Endothelial cell of umbilical vein (primary cell): Measurements from ENCODE around the gene PADI1. TPM values are rescaled to one million over a fixed set of nuclear protein-coding genes. Genes with fewer than 3 reads are reported as not detected.

Experiments
- BruUV-seq: library from RNA; stranded (reverse); fragments of 400-500 nt; replicated peaks from 2 replicates; lab custom pipeline; 2021; lab: Mats Ljungman, UMichigan
- CTCF ChIA-PET: fragments of 300-600, 350-600 bp; sonication (Branson Sonifier 250); formaldehyde crosslinking; loops from one replicate; lab custom pipeline; 2021; ENCODE audit warnings: antibody characterized with exemption, inconsistent platforms; lab: Charles Lee
- POLR2A ChIA-PET: fragments of 300-600, 350-600 bp; sonication (Branson Sonifier 250); formaldehyde crosslinking; loops from one replicate; lab custom pipeline; 2021; ENCODE audit warnings: antibody characterized with exemption, inconsistent platforms; lab: Charles Lee
- DNase-seq: peaks from one replicate; pipeline ENCODE4 v3.0.0-alpha.2; 2011; ENCODE audit warnings: low read depth, low spot score
- FAIRE-seq: peaks from 2 replicates; lab custom pipeline; 2011; peaks lifted over from hg19 to GRCh38; lab: Jason Lieb, UNC
- H2AFZ ChIP-seq: 2 replicates; pipeline ENCODE4 v1.6.0; 2012; ENCODE audit warnings: low read depth, low read length, control low read depth, inconsistent platforms
- H3K27ac ChIP-seq: 2 replicates; pipeline ENCODE4 v1.5.1; 2011; ENCODE audit warnings: low read depth, mild to moderate bottlenecking, control low read depth, low read length, moderate library complexity; ENCODE audit not compliant: insufficient read depth
- H3K27me3 ChIP-seq, 2 experiments: 2 replicates each; pipeline versions ENCODE4 v1.6.0 to v1.6.1; 2011; ENCODE audit warnings: low read length in 2 of 2, mixed read lengths in 1 of 2; ENCODE audit not compliant: control insufficient read depth in 2 of 2, insufficient read depth in 2 of 2
- H3K36me3 ChIP-seq, 2 experiments: 2 replicates in 1 of 2; 3 replicates in 1 of 2; pipeline ENCODE4 v1.5.1; 2011; ENCODE audit warnings: low read length in 2 of 2, mild to moderate bottlenecking in 1 of 2, moderate library complexity in 1 of 2; ENCODE audit not compliant: control insufficient read depth in 2 of 2, insufficient read depth in 2 of 2; ENCODE audit errors: extremely low read depth in 1 of 2
- H3K4me1 ChIP-seq: 3 replicates; pipeline ENCODE4 v1.5.1; 2011; ENCODE audit warnings: mild to moderate bottlenecking, low read length; ENCODE audit not compliant: control insufficient read depth, insufficient read depth; ENCODE audit errors: extremely low read depth
- H3K4me2 ChIP-seq: 2 replicates; pipeline ENCODE4 v1.6.1; 2011; ENCODE audit warnings: low read length, control low read depth, mixed read lengths; ENCODE audit not compliant: insufficient read depth
- H3K4me3 ChIP-seq, 3 experiments: fragments of 200-600 bp in 1 of 3; sonication (generic), shearing (Covaris generic) in 1 of 3; replicated peaks in 1 of 3; 2 replicates each; pipeline ENCODE4 v1.5.1; 2011 to 2016; ENCODE audit warnings: control low read depth in 3 of 3, low read length in 3 of 3, mild to moderate bottlenecking in 2 of 3, inconsistent platforms in 1 of 3, low read depth in 1 of 3, moderate library complexity in 1 of 3; ENCODE audit not compliant: insufficient read depth in 1 of 3
- H3K79me2 ChIP-seq: 2 replicates; pipeline ENCODE4 v1.6.0; 2012; ENCODE audit warnings: low read length, inconsistent platforms; ENCODE audit not compliant: control insufficient read depth, insufficient read depth
- H3K9ac ChIP-seq: replicated peaks from 2 replicates; pipeline ENCODE3; 2011; ENCODE audit warnings: low read length, control low read depth; ENCODE audit not compliant: insufficient read depth; ENCODE audit errors: extremely low read depth
- H3K9me1 ChIP-seq: replicated peaks from 3 replicates; pipeline ENCODE4 v1.6.0; 2011; ENCODE audit warnings: mild to moderate bottlenecking, low read length; ENCODE audit not compliant: control insufficient read depth, insufficient read depth; ENCODE audit errors: extremely low read depth
- H3K9me3 ChIP-seq: replicated peaks from 2 replicates; pipeline ENCODE4 v1.5.1; 2012; ENCODE audit warnings: low read length, inconsistent platforms; ENCODE audit not compliant: control insufficient read depth, insufficient read depth
- H4K20me1 ChIP-seq: replicated peaks from 2 replicates; pipeline ENCODE3; 2011; ENCODE audit warnings: mild to moderate bottlenecking, low read length; ENCODE audit not compliant: control insufficient read depth, insufficient read depth; ENCODE audit errors: extremely low read depth
- EZH2 ChIP-seq: IDR thresholded peaks from 2 replicates; pipeline ENCODE4 v1.6.1; 2012; ENCODE audit warnings: borderline replicate concordance, low read depth, mild to moderate bottlenecking, moderate library complexity, low read length, inconsistent platforms; ENCODE audit not compliant: severe bottlenecking
- FOS ChIP-seq: IDR thresholded peaks from 2 replicates; pipeline ENCODE4 v1.6.1; 2011; ENCODE audit warnings: mild to moderate bottlenecking, low read length, moderate library complexity, borderline replicate concordance; ENCODE audit not compliant: insufficient read depth
- GATA2 ChIP-seq: IDR thresholded peaks from 2 replicates; pipeline ENCODE4 v1.7.0; 2011; ENCODE audit warnings: low read depth, mild to moderate bottlenecking, moderate library complexity, mixed read lengths, low read length; ENCODE audit not compliant: insufficient read length, insufficient read depth
- JUN ChIP-seq: IDR thresholded peaks from 2 replicates; pipeline ENCODE4 v1.6.1; 2011; ENCODE audit warnings: borderline replicate concordance, low read depth; ENCODE audit not compliant: insufficient read length, insufficient read depth
- MYC ChIP-seq: IDR thresholded peaks from one replicate; pipeline ENCODE4 v1.6.1; 2011; ENCODE audit warnings: mild to moderate bottlenecking, low read depth, low read length
- POLR2AphosphoS5 ChIP-seq: IDR thresholded peaks from 2 replicates; pipeline ENCODE4 v1.6.1; 2012; ENCODE audit warnings: low read depth, mild to moderate bottlenecking, control low read depth, low read length, moderate library complexity; ENCODE audit not compliant: insufficient read depth
- dilution Hi-C: fragments of 300-500 bp; cut with MboI; formaldehyde crosslinking; loops from one replicate; pipeline ENCODE4 v1.15.0; 2019; ENCODE audit warnings: low sequenced_read_pairs; ENCODE audit not compliant: extremely low pct_ligation_motif_present
- intact Hi-C: fragments of 100-400 bp; cut with micrococcal nuclease; formaldehyde crosslinking; loops from one replicate; pipeline ENCODE4 v1.10.0; 2022
- polyA plus RNA-seq, 4 experiments: library from polyadenylated mRNA; depleted of rRNA in 3 of 4; stranded (reverse) in 3 of 4; unstranded in 1 of 4; fragments of >200 nt; gene quantifications; 2 replicates each; pipeline versions ENCODE4 v1.2.1 to v1.2.3, GENCODE V29; 2011 to 2012; ENCODE audit warnings: missing spikeins in 1 of 4
- total RNA-seq: library from RNA; stranded (reverse); gene quantifications from 2 replicates; pipeline ENCODE4 v1.2.3, GENCODE V29; 2021
- TF ChIP-seq, protein P1 (sequence below): IDR thresholded peaks from 2 replicates; pipeline ENCODE4 v1.6.1; 2011; ENCODE audit not compliant: insufficient read depth, insufficient read length
- TF ChIP-seq, protein P2 (sequence below), 2 donors: IDR thresholded peaks; 1 replicate in 1 of 2; 2 replicates in 1 of 2; pipeline ENCODE4 v1.5.1; 2011; ENCODE audit warnings: low read length in 2 of 2, mild to moderate bottlenecking in 2 of 2, moderate library complexity in 2 of 2, control low read depth in 1 of 2, inconsistent platforms in 1 of 2, low read depth in 1 of 2; ENCODE audit not compliant: insufficient read depth in 1 of 2; ENCODE audit errors: extremely low read depth in 1 of 2

PADI1 gene
- total and polyA plus RNA-seq, 2 donors (not counting 3 experiments of a cell fraction or from before 2014, with no cell fraction given), result 0.01 TPM; not detected in 1

DNA sequence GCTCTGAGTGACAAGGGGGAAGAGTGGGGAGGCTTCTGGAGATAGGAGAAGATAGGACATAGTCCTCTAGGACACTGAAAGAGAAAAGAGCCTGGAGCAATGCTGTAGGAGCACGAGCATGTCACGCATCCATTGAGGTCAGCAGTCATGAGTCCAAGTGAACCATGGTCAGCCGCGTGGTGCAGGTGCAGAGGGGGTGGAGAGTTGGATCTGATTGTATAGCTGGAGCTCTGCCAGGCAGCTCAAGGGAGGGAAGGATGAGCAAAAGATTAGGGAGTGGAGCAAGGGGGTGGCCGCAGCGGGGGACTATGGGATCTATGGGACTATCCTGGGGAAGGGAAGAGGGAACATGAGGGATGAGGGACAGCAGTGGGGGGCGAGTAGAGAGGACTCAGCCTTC, 14.0 kb downstream of the PADI1 start:
- H3K4me3 ChIP-seq, result no peak overlapping the region
- ChIA-PET POLR2A (no interaction called here), CTCF (no interaction called here)
- FAIRE-seq, result no peak
- H3K4me1 ChIP-seq, result no peaks in the 10 kb centered on the region
- H3K36me3 ChIP-seq, result no peaks in the 10 kb centered on the region
- no TSS peak for BruUV-seq
- no peaks in the 10 kb centered on the region for H3K79me2 ChIP-seq
- dilution Hi-C loops (no loop called here), intact Hi-C loops (no loop called here)
- no peak overlapping the region for H3K9ac ChIP-seq
- TF ChIP-seq GATA2 (no peak), POLR2AphosphoS5 (no peak), FOS (no peak), JUN (no peak), EZH2 (no peak), MYC (no peak)
- TF ChIP-seq, protein P1, sequence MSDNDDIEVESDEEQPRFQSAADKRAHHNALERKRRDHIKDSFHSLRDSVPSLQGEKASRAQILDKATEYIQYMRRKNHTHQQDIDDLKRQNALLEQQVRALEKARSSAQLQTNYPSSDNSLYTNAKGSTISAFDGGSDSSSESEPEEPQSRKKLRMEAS, result no peak
- TF ChIP-seq, protein P2, sequence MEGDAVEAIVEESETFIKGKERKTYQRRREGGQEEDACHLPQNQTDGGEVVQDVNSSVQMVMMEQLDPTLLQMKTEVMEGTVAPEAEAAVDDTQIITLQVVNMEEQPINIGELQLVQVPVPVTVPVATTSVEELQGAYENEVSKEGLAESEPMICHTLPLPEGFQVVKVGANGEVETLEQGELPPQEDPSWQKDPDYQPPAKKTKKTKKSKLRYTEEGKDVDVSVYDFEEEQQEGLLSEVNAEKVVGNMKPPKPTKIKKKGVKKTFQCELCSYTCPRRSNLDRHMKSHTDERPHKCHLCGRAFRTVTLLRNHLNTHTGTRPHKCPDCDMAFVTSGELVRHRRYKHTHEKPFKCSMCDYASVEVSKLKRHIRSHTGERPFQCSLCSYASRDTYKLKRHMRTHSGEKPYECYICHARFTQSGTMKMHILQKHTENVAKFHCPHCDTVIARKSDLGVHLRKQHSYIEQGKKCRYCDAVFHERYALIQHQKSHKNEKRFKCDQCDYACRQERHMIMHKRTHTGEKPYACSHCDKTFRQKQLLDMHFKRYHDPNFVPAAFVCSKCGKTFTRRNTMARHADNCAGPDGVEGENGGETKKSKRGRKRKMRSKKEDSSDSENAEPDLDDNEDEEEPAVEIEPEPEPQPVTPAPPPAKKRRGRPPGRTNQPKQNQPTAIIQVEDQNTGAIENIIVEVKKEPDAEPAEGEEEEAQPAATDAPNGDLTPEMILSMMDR (IDR thresholded peaks at IDR 0.05; ENCODE audit: extremely low read depth in 1 of 2, insufficient read depth in 1 of 2, low read depth in 1 of 2, low read length in 2 of 2), result no peak
- no peaks in the 10 kb centered on the region for H3K9me1 ChIP-seq
- no peaks in the 10 kb centered on the region for H3K27me3 ChIP-seq
- no peak overlapping the region for H2AFZ ChIP-seq
- no peak overlapping the region for H3K4me2 ChIP-seq
- no peaks in the 10 kb centered on the region for H4K20me1 ChIP-seq
- H3K9me3 ChIP-seq, result no peaks in the 10 kb centered on the region
- no peak for DNase-seq
- no peak overlapping the region for H3K27ac ChIP-seq
